GM18951 (cell line): ENCODE measurements around the gene TBX4.

Experiments
- POLR2A ChIP-seq: IDR thresholded peaks from 4 replicates; pipeline ENCODE4 v1.6.1; 2011; ENCODE audit warnings: mild to moderate bottlenecking; ENCODE audit not compliant: insufficient read length, insufficient read depth; ENCODE audit errors: extremely low read depth
- in situ Hi-C: fragments of 300-500 bp; cut with MboI; formaldehyde crosslinking; loops from one replicate; pipeline ENCODE4 v1.12.0; 2022; ENCODE audit warnings: low sequenced_read_pairs, mixed read lengths, inconsistent platforms; ENCODE audit not compliant: unreplicated experiment

The TBX4 gene

GRCh38 chr17:61416211-61416539 is 36.0 kb upstream of the TBX4 start:
- no peak for TF ChIP-seq POLR2A
- in situ Hi-C loops, result loop anchor here (25.0 kb wide), 1 partner anchor 421 kb away; no protein-coding TSS in a partner anchor

- no peak for TF ChIP-seq POLR2A
- in situ Hi-C loops, result loop anchor here (25.0 kb wide), 1 partner anchor 421 kb away; no protein-coding TSS in a partner anchor
Observed at GRCh38 chr17:61416540-61417363, 35.5 kb upstream of the TBX4 start.

DNA sequence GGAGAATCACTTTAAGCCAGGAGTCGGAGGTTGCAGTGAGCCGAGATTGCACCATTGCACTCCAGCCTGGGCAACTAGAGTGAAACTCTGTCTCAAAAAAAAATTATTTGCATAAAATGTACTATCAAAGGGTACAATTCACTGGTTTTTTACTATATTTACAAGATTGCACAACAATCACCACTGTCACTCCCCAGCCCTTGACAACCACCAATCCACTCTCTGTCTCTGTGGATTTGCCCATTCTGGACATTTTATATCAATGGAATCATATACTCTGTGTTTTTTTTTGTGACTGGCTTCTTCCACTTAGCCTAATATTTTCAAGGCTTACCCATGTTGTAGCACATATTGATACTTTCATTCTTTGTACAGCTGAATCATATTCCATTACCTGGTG is 33.8 kb upstream of the TBX4 start:
- TF ChIP-seq POLR2A, result no peak

GRCh38 chr17:61419496-61420046 is 32.7 kb upstream of the TBX4 start:
- TF ChIP-seq POLR2A, result no peak
- in situ Hi-C loops, result loop anchor here (25.0 kb wide), 1 partner anchor 418 kb away; no protein-coding TSS in a partner anchor

More for the DNA sequence above, 33.8 kb upstream of the TBX4 start:
- in situ Hi-C loops, result loop anchor here (25.0 kb wide), 1 partner anchor 419 kb away; no protein-coding TSS in a partner anchor

DNA sequence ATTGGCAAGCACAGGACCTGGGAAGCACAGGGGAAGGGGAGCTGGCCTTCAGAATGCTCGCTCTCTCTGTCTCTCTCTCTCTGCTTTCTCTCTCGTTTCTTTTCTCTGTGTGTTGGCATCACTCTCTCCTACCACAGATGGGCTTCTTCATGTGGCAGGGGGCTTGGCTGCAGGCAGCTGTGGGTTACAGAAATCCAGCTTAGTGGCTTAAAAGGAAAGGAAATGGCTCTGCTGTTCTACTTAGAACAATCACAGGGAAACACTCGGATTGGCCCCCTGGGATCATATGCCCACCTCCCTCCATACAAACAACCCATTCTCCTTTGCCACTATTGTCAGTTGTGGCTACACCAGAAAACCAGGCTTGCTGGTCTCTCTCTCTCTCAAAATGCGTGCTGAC is 32.2 kb upstream of the TBX4 start:
- no peak for TF ChIP-seq POLR2A
- in situ Hi-C loops, result loop anchor here (25.0 kb wide), 1 partner anchor 417 kb away; no protein-coding TSS in a partner anchor

- in situ Hi-C loops, result loop anchor here (25.0 kb wide), 1 partner anchor 416 kb away; no protein-coding TSS in a partner anchor
- no peak for TF ChIP-seq POLR2A
Observed at GRCh38 chr17:61420745-61421398, 31.4 kb upstream of the TBX4 start.

DNA sequence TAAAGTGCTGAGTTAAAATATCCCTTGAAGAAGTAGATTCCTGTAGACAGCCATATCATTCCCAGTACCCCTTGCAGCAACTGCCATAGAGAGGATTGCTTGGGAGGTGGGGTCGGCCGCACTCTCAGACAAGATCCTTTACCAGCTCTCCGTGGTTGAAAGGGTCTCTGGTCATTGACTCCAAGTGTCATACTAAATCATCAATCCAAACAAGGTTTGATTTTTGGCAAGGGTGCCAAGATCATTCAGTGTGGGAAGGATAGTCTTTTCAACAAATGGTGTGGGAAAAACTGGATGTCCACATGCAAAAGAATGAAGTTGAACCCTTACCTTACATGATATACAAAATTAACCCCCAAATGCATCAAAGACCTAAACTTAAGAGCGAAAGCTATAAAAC is 30.8 kb upstream of the TBX4 start:
- in situ Hi-C loops, result loop anchor here (25.0 kb wide), 1 partner anchor 416 kb away; no protein-coding TSS in a partner anchor
- TF ChIP-seq POLR2A, result no peak

GRCh38 chr17:61422116-61422799 is 30.0 kb upstream of the TBX4 start:
- in situ Hi-C loops, result loop anchor here (25.0 kb wide), 1 partner anchor 415 kb away; no protein-coding TSS in a partner anchor
- TF ChIP-seq POLR2A, result no peak

DNA sequence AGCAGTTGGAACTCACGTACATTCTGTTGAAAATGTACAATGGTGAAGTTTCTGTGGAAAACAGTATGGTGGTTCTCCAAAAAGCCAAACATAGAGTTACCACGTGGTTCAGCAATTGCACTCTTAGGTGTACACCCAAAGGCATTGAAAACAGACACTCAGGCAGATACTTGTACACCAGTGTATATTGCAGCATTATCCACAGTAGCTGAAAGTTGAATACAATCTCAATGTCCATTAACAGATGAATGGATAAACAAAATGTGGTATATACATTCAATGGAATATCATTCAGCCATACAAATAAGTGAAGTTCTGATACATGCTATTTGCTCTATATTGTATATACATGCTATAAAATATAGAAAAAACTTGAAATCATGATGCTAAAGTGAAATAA is 29.4 kb upstream of the TBX4 start:
- TF ChIP-seq POLR2A, result no peak

GRCh38 chr17:61423967-61424649 is 28.1 kb upstream of the TBX4 start:
- in situ Hi-C loops, result loop anchor here (25.0 kb wide), 1 partner anchor 413 kb away; no protein-coding TSS in a partner anchor
- TF ChIP-seq POLR2A, result no peak

More for the DNA sequence above, 29.4 kb upstream of the TBX4 start:
- in situ Hi-C loops, result loop anchor here (25.0 kb wide), 1 partner anchor 414 kb away; no protein-coding TSS in a partner anchor

GRCh38 chr17:61425682-61426481 is 26.3 kb upstream of the TBX4 start:
- in situ Hi-C loops, result no loop called here
- no peak for TF ChIP-seq POLR2A
